Osteocyte (in vitro differentiated cells): ENCODE data around the gene DIP2C. TPM values are rescaled to one million over a fixed set of nuclear protein-coding genes. Genes with fewer than 3 reads are reported as not detected.

Source experiments
- DNase-seq: peaks from one replicate; pipeline ENCODE4 v3.0.0; 2021; ENCODE audit warnings: mixed read lengths; ENCODE audit not compliant: unreplicated experiment; ENCODE audit errors: extremely low spot score
- H3K27ac Mint-ChIP-seq: one replicate; pipeline ENCODE4 v1.8.0; 2021; ENCODE audit warnings: mild to moderate bottlenecking, mixed read lengths; ENCODE audit not compliant: unreplicated experiment
- H3K27me3 Mint-ChIP-seq: one replicate; pipeline ENCODE4 v1.8.0; 2021; ENCODE audit warnings: mixed read lengths; ENCODE audit not compliant: unreplicated experiment
- H3K36me3 Mint-ChIP-seq: one replicate; pipeline ENCODE4 v1.8.0; 2021; ENCODE audit warnings: mixed read lengths; ENCODE audit not compliant: unreplicated experiment
- H3K4me1 Mint-ChIP-seq: one replicate; pipeline ENCODE4 v1.8.0; 2021; ENCODE audit warnings: mixed read lengths; ENCODE audit not compliant: unreplicated experiment
- H3K4me3 Mint-ChIP-seq: one replicate; pipeline ENCODE4 v1.8.0; 2021; ENCODE audit warnings: mild to moderate bottlenecking, moderate library complexity, mixed read lengths; ENCODE audit not compliant: unreplicated experiment
- H3K9me3 Mint-ChIP-seq: one replicate; pipeline ENCODE4 v1.8.0; 2021; ENCODE audit warnings: mixed read lengths; ENCODE audit not compliant: unreplicated experiment
- CTCF ChIP-seq: fragments of 200-600 bp; sonication (generic); IDR thresholded peaks from 2 replicates; pipeline ENCODE4 v1.5.0; 2021; ENCODE audit warnings: antibody characterized with exemption, mild to moderate bottlenecking, moderate library complexity
- total RNA-seq: library from RNA; stranded (reverse); gene quantifications from 2 replicates; pipeline ENCODE4 v1.2.1, GENCODE V29; 2021

DIP2C gene
- total RNA-seq, 1 donor from 2014 or later, result 36.8 TPM

GRCh38 chr10:497289-497688 lies 192.2 kb downstream of the DIP2C start:
- no peak overlapping the region for H3K27ac Mint-ChIP-seq
- H3K4me1 Mint-ChIP-seq, result peaks cover 21% of the 10 kb centered on the region
- H3K27me3 Mint-ChIP-seq, result no peaks in the 10 kb centered on the region
- TF ChIP-seq CTCF, result no peak
- H3K36me3 Mint-ChIP-seq, result peaks cover 2% of the 10 kb centered on the region
- no peaks in the 10 kb centered on the region for H3K9me3 Mint-ChIP-seq
- DNase-seq, result no peak
- no peak overlapping the region for H3K4me3 Mint-ChIP-seq

GRCh38 chr10:494556-494955 lies 194.9 kb downstream of the DIP2C start:
- no peak overlapping the region for H3K4me3 Mint-ChIP-seq
- H3K4me1 Mint-ChIP-seq, result peaks cover 29% of the 10 kb centered on the region
- no peaks in the 10 kb centered on the region for H3K27me3 Mint-ChIP-seq
- H3K9me3 Mint-ChIP-seq, result no peaks in the 10 kb centered on the region
- H3K27ac Mint-ChIP-seq, result no peak overlapping the region
- DNase-seq, result no peak
- peaks cover 2% of the 10 kb centered on the region for H3K36me3 Mint-ChIP-seq
- no peak for TF ChIP-seq CTCF

GRCh38 chr10:494149-494542 lies 195.3 kb downstream of the DIP2C start:
- no peak overlapping the region for H3K4me3 Mint-ChIP-seq

GRCh38 chr10:493391-494148 lies 195.9 kb downstream of the DIP2C start:
- H3K4me1 Mint-ChIP-seq, result peaks cover 29% of the 10 kb centered on the region
- H3K27ac Mint-ChIP-seq, result no peak overlapping the region
- H3K9me3 Mint-ChIP-seq, result no peaks in the 10 kb centered on the region
- no peaks in the 10 kb centered on the region for H3K27me3 Mint-ChIP-seq
- H3K4me3 Mint-ChIP-seq, result no peak overlapping the region
- peaks cover 1% of the 10 kb centered on the region for H3K36me3 Mint-ChIP-seq
- DNase-seq, result no peak
- TF ChIP-seq CTCF, result no peak

More at GRCh38 chr10:494149-494542, 195.3 kb downstream of the DIP2C start:
- Mint-ChIP-seq H3K27me3 (no peaks in the 10 kb centered on the region), H3K4me1 (peaks cover 29% of the 10 kb centered on the region), H3K36me3 (peaks cover 2% of the 10 kb centered on the region), H3K9me3 (no peaks in the 10 kb centered on the region), H3K27ac (no peak overlapping the region)
- no peak for TF ChIP-seq CTCF
- DNase-seq, result no peak

- Mint-ChIP-seq H3K27ac (no peak overlapping the region), H3K4me1 (peaks cover 29% of the 10 kb centered on the region), H3K36me3 (no peaks in the 10 kb centered on the region), H3K9me3 (no peaks in the 10 kb centered on the region), H3K27me3 (no peaks in the 10 kb centered on the region), H3K4me3 (no peak overlapping the region)
- TF ChIP-seq CTCF, result no peak
- DNase-seq, result no peak
These were observed 196.6 kb downstream of the DIP2C start for GRCh38 chr10:492836-493235.
